Chondrocyte (in vitro differentiated cells): ENCODE measurements around the gene LRRC10B. TPM values are rescaled to one million over a fixed set of nuclear protein-coding genes. Genes with fewer than 3 reads are reported as not detected.

Experiments used
- DNase-seq: peaks from one replicate; pipeline ENCODE4 v3.0.0; 2021; ENCODE audit warnings: mixed read lengths, low spot score
- H3K27ac Mint-ChIP-seq: one replicate; pipeline ENCODE4 v1.8.0; 2021; ENCODE audit warnings: mild to moderate bottlenecking, moderate library complexity, mixed read lengths; ENCODE audit not compliant: unreplicated experiment
- H3K27me3 Mint-ChIP-seq: 2 replicates; pipeline ENCODE4 v1.8.0; 2021; ENCODE audit warnings: low read depth, mixed read lengths
- H3K36me3 Mint-ChIP-seq: 2 replicates; pipeline ENCODE4 v1.8.0; 2021; ENCODE audit warnings: low read depth, mixed read lengths
- H3K4me1 Mint-ChIP-seq: 2 replicates; pipeline ENCODE4 v1.8.0; 2021; ENCODE audit warnings: low read depth, mild to moderate bottlenecking, mixed read lengths
- H3K4me3 Mint-ChIP-seq: one replicate; pipeline ENCODE4 v1.8.0; 2021; ENCODE audit warnings: mild to moderate bottlenecking, moderate library complexity, mixed read lengths; ENCODE audit not compliant: unreplicated experiment
- H3K9me3 Mint-ChIP-seq: 2 replicates; pipeline ENCODE4 v1.8.0; 2021; ENCODE audit warnings: low read depth, mixed read lengths
- CTCF ChIP-seq: fragments of 200-600 bp; sonication (generic); IDR thresholded peaks from 2 replicates; pipeline ENCODE4 v1.5.0; 2021; ENCODE audit warnings: antibody characterized with exemption, mild to moderate bottlenecking, moderate library complexity
- total RNA-seq: library from RNA; stranded (reverse); gene quantifications from 3 replicates; pipeline ENCODE4 v1.2.1, GENCODE V29; 2021

Gene LRRC10B
- total RNA-seq, 1 donor from 2014 or later = 0.10 TPM

- DNase-seq = no peak
- no peak for TF ChIP-seq CTCF
- Mint-ChIP-seq H3K4me1 (peaks cover 21% of the 10 kb centered on the region), H3K27ac (no peak overlapping the region), H3K27me3 (peaks cover 2% of the 10 kb centered on the region), H3K4me3 (no peak overlapping the region), H3K9me3 (no peaks in the 10 kb centered on the region), H3K36me3 (peaks cover 2% of the 10 kb centered on the region)
Measured at GRCh38 chr11:61491736-61492395, 16.7 kb upstream of the LRRC10B start.

- H3K27me3 Mint-ChIP-seq = peaks cover 2% of the 10 kb centered on the region
- no peak for DNase-seq
Measured at GRCh38 chr11:61494381-61494961, 14.1 kb upstream of the LRRC10B start.

GRCh38 chr11:61495801-61496601 lies 12.5 kb upstream of the LRRC10B start:
- H3K27ac Mint-ChIP-seq = no peak overlapping the region
- H3K4me1 Mint-ChIP-seq = no peaks in the 10 kb centered on the region
- no peak for TF ChIP-seq CTCF

More at GRCh38 chr11:61494381-61494961, 14.1 kb upstream of the LRRC10B start:
- Mint-ChIP-seq H3K27ac (no peak overlapping the region), H3K9me3 (no peaks in the 10 kb centered on the region), H3K36me3 (no peaks in the 10 kb centered on the region), H3K4me1 (peaks cover 9% of the 10 kb centered on the region), H3K4me3 (no peak overlapping the region)
- no peak for TF ChIP-seq CTCF

GRCh38 chr11:61496602-61497400 lies 11.7 kb upstream of the LRRC10B start:
- H3K27me3 Mint-ChIP-seq = peaks cover 5% of the 10 kb centered on the region
- no peaks in the 10 kb centered on the region for H3K36me3 Mint-ChIP-seq
- DNase-seq = no peak

More at GRCh38 chr11:61495801-61496601, 12.5 kb upstream of the LRRC10B start:
- H3K27me3 Mint-ChIP-seq = peaks cover 2% of the 10 kb centered on the region
- DNase-seq = no peak
- no peak overlapping the region for H3K4me3 Mint-ChIP-seq
- no peaks in the 10 kb centered on the region for H3K9me3 Mint-ChIP-seq
- H3K36me3 Mint-ChIP-seq = no peaks in the 10 kb centered on the region

More at GRCh38 chr11:61496602-61497400, 11.7 kb upstream of the LRRC10B start:
- TF ChIP-seq CTCF = no peak
- H3K4me3 Mint-ChIP-seq = no peak overlapping the region
- H3K27ac Mint-ChIP-seq = no peak overlapping the region
- no peaks in the 10 kb centered on the region for H3K4me1 Mint-ChIP-seq
- no peaks in the 10 kb centered on the region for H3K9me3 Mint-ChIP-seq
